Endodermal cell (in vitro differentiated cells): ENCODE data around the gene NPLOC4. TPM values are rescaled to one million over a fixed set of nuclear protein-coding genes. Genes with fewer than 3 reads are reported as not detected.

ENCODE experiments used
- DNase-seq: peaks from one replicate; pipeline ENCODE4 v3.0.0-alpha.2; 2017
- H3K27ac ChIP-seq: 2 replicates; pipeline ENCODE4 v1.5.1; 2013; ENCODE audit warnings: mild to moderate bottlenecking, low read depth, low read length, moderate library complexity
- H3K27me3 ChIP-seq: 2 replicates; pipeline ENCODE4 v1.6.1; 2013; ENCODE audit warnings: mild to moderate bottlenecking, low read length, moderate library complexity; ENCODE audit not compliant: insufficient read depth, control insufficient read depth, poor library complexity, severe bottlenecking
- H3K36me3 ChIP-seq: 2 replicates; pipeline ENCODE4 v1.7.0; 2013; ENCODE audit warnings: mild to moderate bottlenecking, low read length, moderate library complexity; ENCODE audit not compliant: control insufficient read depth, insufficient read depth
- H3K4me1 ChIP-seq: one replicate; pipeline ENCODE4 v1.7.0; 2013; ENCODE audit warnings: low read length; ENCODE audit not compliant: control insufficient read depth, insufficient read depth
- H3K4me3 ChIP-seq: 2 replicates; pipeline ENCODE4 v1.5.1; 2013; ENCODE audit warnings: mild to moderate bottlenecking, low read length, moderate library complexity
- H3K9ac ChIP-seq: 2 replicates; pipeline ENCODE4 v1.6.1; 2013; ENCODE audit warnings: mild to moderate bottlenecking, low read length, moderate library complexity; ENCODE audit not compliant: poor library complexity, severe bottlenecking; ENCODE audit errors: extremely low read depth
- H3K9me3 ChIP-seq: 2 replicates; pipeline ENCODE4 v1.6.1; 2013; ENCODE audit warnings: mild to moderate bottlenecking, low read length, moderate library complexity; ENCODE audit not compliant: control insufficient read depth
- H3K27ac Mint-ChIP-seq: 2 replicates; pipeline ENCODE4 v1.8.0; 2020; ENCODE audit warnings: mixed read lengths
- H3K27me3 Mint-ChIP-seq: 2 replicates; pipeline ENCODE4 v1.8.0; 2021; ENCODE audit warnings: mild to moderate bottlenecking, mixed read lengths; ENCODE audit not compliant: insufficient read depth
- H3K36me3 Mint-ChIP-seq: 2 replicates; pipeline ENCODE4 v1.8.0; 2020; ENCODE audit warnings: low read depth, mixed read lengths
- H3K4me1 Mint-ChIP-seq: 2 replicates; pipeline ENCODE4 v1.8.0; 2020; ENCODE audit warnings: mixed read lengths
- H3K4me3 Mint-ChIP-seq: 2 replicates; pipeline ENCODE4 v1.8.0; 2020; ENCODE audit warnings: mild to moderate bottlenecking, moderate library complexity, mixed read lengths
- H3K9me3 Mint-ChIP-seq: 2 replicates; pipeline ENCODE4 v1.8.0; 2020; ENCODE audit warnings: mild to moderate bottlenecking, mixed read lengths
- CTCF ChIP-seq: fragments of 200-600 bp; sonication (generic); conservative IDR thresholded peaks from 2 replicates; pipeline ENCODE4 v1.5.0; 2021; ENCODE audit warnings: antibody characterized with exemption, mild to moderate bottlenecking
- WGBS, 2 experiments: methylation state at CpG; one replicate each; pipeline versions ENCODE4 v1.1.5 to v1.1.7; 2013; ENCODE audit warnings: missing lambda C conversion rate in 2 of 2, mixed read lengths in 1 of 2; ENCODE audit not compliant: insufficient coverage in 1 of 2, insufficient read length in 1 of 2; 5-methylcytosine and 5-hydroxymethylcytosine counted together
- total RNA-seq, 2 donors: library from RNA; stranded (reverse); fragmentation: NEBNext Ultra II Directional in 1 of 2; extraction: Animal tissue kit (Norgen Biotek cat#: 25700) in 1 of 2; gene quantifications; 2 replicates in 1 of 2; 3 replicates in 1 of 2; pipeline ENCODE4 v1.2.1, GENCODE V29; 2021

The NPLOC4 gene
- total RNA-seq, 2 donors from 2014 or later, result 113 to 118 TPM

DNA sequence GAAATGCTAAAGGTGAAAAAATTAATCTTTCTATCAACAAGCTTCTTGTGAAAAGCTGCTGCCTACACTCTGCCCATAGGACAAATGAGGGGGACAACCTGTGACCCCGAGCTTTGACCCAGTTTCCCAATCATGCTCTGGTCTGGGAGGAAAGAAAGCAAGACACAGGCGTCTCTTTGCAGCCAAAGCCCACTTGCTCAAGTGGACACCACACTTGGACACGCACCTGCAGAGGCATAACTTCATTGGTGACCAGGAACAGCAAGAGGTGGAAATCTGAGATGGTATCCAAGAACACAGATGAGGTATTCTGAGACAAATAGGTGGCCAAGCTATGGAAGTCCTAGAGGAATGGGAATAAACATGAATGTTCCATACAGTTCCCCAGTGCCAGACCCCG lies 69.7 kb downstream of the NPLOC4 start:
- H3K4me3 ChIP-seq, result no peak overlapping the region
- no peaks in the 10 kb centered on the region for H3K27me3 ChIP-seq
- no peaks in the 10 kb centered on the region for H3K4me1 Mint-ChIP-seq
- no peak for TF ChIP-seq CTCF
- no peak for DNase-seq
- H3K27ac Mint-ChIP-seq, result no peak overlapping the region
- no peaks in the 10 kb centered on the region for H3K27me3 Mint-ChIP-seq
- peaks cover 77% of the 10 kb centered on the region for H3K36me3 Mint-ChIP-seq
- peaks cover 97% of the 10 kb centered on the region for H3K36me3 ChIP-seq
- H3K4me3 Mint-ChIP-seq, result no peak overlapping the region
- no peaks in the 10 kb centered on the region for H3K9me3 ChIP-seq
- no peaks in the 10 kb centered on the region for H3K4me1 ChIP-seq
- H3K9ac ChIP-seq, result no peak overlapping the region
- H3K9me3 Mint-ChIP-seq, result no peaks in the 10 kb centered on the region
- WGBS, 2 experiments, result 94% methylated on average over 4 of the region's 4 CpGs
- no peak overlapping the region for H3K27ac ChIP-seq

- Mint-ChIP-seq H3K36me3 (peaks cover 78% of the 10 kb centered on the region), H3K27ac (no peak overlapping the region), H3K4me3 (no peak overlapping the region), H3K27me3 (no peaks in the 10 kb centered on the region), H3K9me3 (no peaks in the 10 kb centered on the region), H3K4me1 (no peaks in the 10 kb centered on the region)
- no peak for DNase-seq
- 80 to 92% methylated on average over 4 to 8 of the region's 8 CpGs for WGBS, 2 experiments
- peaks cover 97% of the 10 kb centered on the region for H3K36me3 ChIP-seq
- H3K4me1 ChIP-seq, result no peaks in the 10 kb centered on the region
- no peaks in the 10 kb centered on the region for H3K27me3 ChIP-seq
- no peak for TF ChIP-seq CTCF
- H3K27ac ChIP-seq, result no peak overlapping the region
- no peak overlapping the region for H3K4me3 ChIP-seq
- no peak overlapping the region for H3K9ac ChIP-seq
- H3K9me3 ChIP-seq, result no peaks in the 10 kb centered on the region
Observed at GRCh38 chr17:81566461-81567126, 70.3 kb downstream of the NPLOC4 start.

DNA sequence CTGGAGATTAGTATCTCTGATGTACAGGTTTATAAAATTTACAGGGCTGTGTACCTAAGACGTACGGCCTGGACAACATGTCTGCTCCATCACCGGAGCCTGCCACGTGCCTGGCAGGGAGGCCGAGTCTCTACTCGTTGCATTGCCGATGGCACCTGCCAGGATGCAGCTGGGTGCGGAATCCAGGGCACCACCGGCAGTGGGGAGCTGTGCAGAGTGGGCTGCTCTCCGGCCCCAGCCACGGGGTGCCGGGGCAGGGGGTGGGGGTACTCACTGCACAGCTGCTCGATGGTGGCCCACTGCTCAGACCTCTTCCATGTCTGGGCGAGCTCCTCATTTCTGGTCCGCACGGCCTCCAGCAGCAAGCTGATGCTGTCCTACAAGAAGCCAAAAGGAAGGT lies 71.7 kb downstream of the NPLOC4 start:
- Mint-ChIP-seq H3K36me3 (peaks cover 82% of the 10 kb centered on the region), H3K27ac (no peak overlapping the region), H3K27me3 (no peaks in the 10 kb centered on the region), H3K4me3 (no peak overlapping the region), H3K9me3 (no peaks in the 10 kb centered on the region), H3K4me1 (no peaks in the 10 kb centered on the region)
- no peak for DNase-seq
- no peak for TF ChIP-seq CTCF
- Histone ChIP-seq H3K36me3 (peaks cover 90% of the 10 kb centered on the region), H3K9me3 (no peaks in the 10 kb centered on the region), H3K4me3 (no peak overlapping the region), H3K9ac (no peak overlapping the region), H3K27me3 (no peaks in the 10 kb centered on the region), H3K4me1 (no peaks in the 10 kb centered on the region), H3K27ac (no peak overlapping the region)
- 91 to 96% methylated on average over 7 to 16 of the region's 16 CpGs for WGBS, 2 experiments
